ENCODE data around the gene TIPARP.

TIPARP gene

GRCh38 chr3:156741935-156742334 lies 67.5 kb downstream of the TIPARP start:
- Mint-ChIP-seq H3K27me3 (no peaks in the 10 kb centered on the region), H3K4me3 (no peak overlapping the region), H3K36me3 (peaks cover 4 to 13% of the 10 kb centered on the region in 2 donors), H3K9me3 (peaks cover 4 to 6% of the 10 kb centered on the region in 2 donors), H3K4me1 (no peaks in the 10 kb centered on the region), H3K27ac (no peak overlapping the region)
- DNase-seq (no peak), ATAC-seq (replicated peaks) (no peak)

GRCh38 chr3:156742401-156742800 lies 68.0 kb downstream of the TIPARP start:
- H3K27me3 Mint-ChIP-seq: no peaks in the 10 kb centered on the region
- H3K4me1 Mint-ChIP-seq: no peaks in the 10 kb centered on the region
- H3K27ac Mint-ChIP-seq: no peak overlapping the region
- no peak for DNase-seq
- peaks cover 7 to 18% of the 10 kb centered on the region in 2 donors for H3K36me3 Mint-ChIP-seq
- ATAC-seq (replicated peaks): no peak
- peaks cover 6 to 8% of the 10 kb centered on the region in 2 donors for H3K9me3 Mint-ChIP-seq
- no peak overlapping the region for H3K4me3 Mint-ChIP-seq

- H3K4me3 Mint-ChIP-seq: no peak overlapping the region
- no peaks in the 10 kb centered on the region for H3K27me3 Mint-ChIP-seq
- no peak overlapping the region for H3K27ac Mint-ChIP-seq
- H3K4me1 Mint-ChIP-seq: no peaks in the 10 kb centered on the region
- peaks cover 11 to 18% of the 10 kb centered on the region in 2 donors for H3K36me3 Mint-ChIP-seq
- H3K9me3 Mint-ChIP-seq: peaks cover 8% of the 10 kb centered on the region in 2 donors
- no peak for DNase-seq
- ATAC-seq (replicated peaks): no peak
Observed at GRCh38 chr3:156743859-156744258, 69.5 kb downstream of the TIPARP start.

- DNase-seq: no peak
- H3K27ac Mint-ChIP-seq: no peak overlapping the region
- H3K4me1 Mint-ChIP-seq: no peaks in the 10 kb centered on the region
- no peaks in the 10 kb centered on the region for H3K27me3 Mint-ChIP-seq
- no peak for ATAC-seq (replicated peaks)
- peaks cover 8% of the 10 kb centered on the region in 2 donors for H3K9me3 Mint-ChIP-seq
- peaks cover 11 to 18% of the 10 kb centered on the region in 2 donors for H3K36me3 Mint-ChIP-seq
- H3K4me3 Mint-ChIP-seq: no peak overlapping the region
Observed at GRCh38 chr3:156744631-156745030, 70.2 kb downstream of the TIPARP start.

- peaks cover 8% of the 10 kb centered on the region in 2 donors for H3K9me3 Mint-ChIP-seq
- no peak overlapping the region for H3K4me3 Mint-ChIP-seq
- no peak for ATAC-seq (replicated peaks)
- no peaks in the 10 kb centered on the region for H3K4me1 Mint-ChIP-seq
- DNase-seq: no peak
- no peak overlapping the region for H3K27ac Mint-ChIP-seq
- H3K27me3 Mint-ChIP-seq: peaks cover 0 to 5% of the 10 kb centered on the region in 2 donors
- peaks cover 13 to 23% of the 10 kb centered on the region in 2 donors for H3K36me3 Mint-ChIP-seq
Observed at GRCh38 chr3:156745766-156746165, 71.4 kb downstream of the TIPARP start.

GRCh38 chr3:156747046-156747445 lies 72.7 kb downstream of the TIPARP start:
- Mint-ChIP-seq H3K27ac (no peak overlapping the region), H3K4me1 (peaks cover 1 to 9% of the 10 kb centered on the region in 2 donors)

GRCh38 chr3:156749244-156749643 lies 74.9 kb downstream of the TIPARP start:
- Mint-ChIP-seq H3K9me3 (peaks cover 8% of the 10 kb centered on the region in 2 donors), H3K27me3 (peaks cover 5 to 22% of the 10 kb centered on the region in 2 donors), H3K27ac (no peak overlapping the region), H3K4me3 (no peak overlapping the region), H3K36me3 (peaks cover 13% of the 10 kb centered on the region in 2 donors), H3K4me1 (peaks cover 1 to 10% of the 10 kb centered on the region in 2 donors)
- DNase-seq (no peak), ATAC-seq (replicated peaks) (no peak)

More at GRCh38 chr3:156747046-156747445, 72.7 kb downstream of the TIPARP start:
- H3K4me3 Mint-ChIP-seq: no peak overlapping the region
- peaks cover 5 to 10% of the 10 kb centered on the region in 2 donors for H3K27me3 Mint-ChIP-seq
- no peak for ATAC-seq (replicated peaks)
- no peak for DNase-seq
- H3K9me3 Mint-ChIP-seq: peaks cover 8% of the 10 kb centered on the region in 2 donors
- peaks cover 13 to 17% of the 10 kb centered on the region in 2 donors for H3K36me3 Mint-ChIP-seq

- Mint-ChIP-seq H3K36me3 (peaks cover 13% of the 10 kb centered on the region in 2 donors), H3K4me1 (peaks cover 1 to 10% of the 10 kb centered on the region in 2 donors), H3K4me3 (no peak overlapping the region), H3K9me3 (peaks cover 8% of the 10 kb centered on the region in 2 donors), H3K27ac (no peak overlapping the region), H3K27me3 (peaks cover 5 to 28% of the 10 kb centered on the region in 2 donors)
- no peak for DNase-seq
- ATAC-seq (replicated peaks): no peak
Observed at GRCh38 chr3:156750191-156750873, 75.9 kb downstream of the TIPARP start.

- DNase-seq (no peak), ATAC-seq (replicated peaks) (no peak)
- Mint-ChIP-seq H3K4me1 (peaks cover 1 to 10% of the 10 kb centered on the region in 2 donors), H3K36me3 (peaks cover 13% of the 10 kb centered on the region in 2 donors), H3K27ac (no peak overlapping the region), H3K9me3 (peaks cover 8% of the 10 kb centered on the region in 2 donors), H3K4me3 (no peak overlapping the region), H3K27me3 (peaks cover 5 to 28% of the 10 kb centered on the region in 2 donors)
Observed at GRCh38 chr3:156750874-156751245, 76.5 kb downstream of the TIPARP start.

- Mint-ChIP-seq H3K4me3 (peak overlapping the region in 1 of 2 donors; percentile 11), H3K4me1 (peaks cover 1 to 10% of the 10 kb centered on the region in 2 donors), H3K27ac (no peak overlapping the region), H3K27me3 (peaks cover 5 to 28% of the 10 kb centered on the region in 2 donors), H3K36me3 (peaks cover 11 to 13% of the 10 kb centered on the region in 2 donors), H3K9me3 (peaks cover 7 to 8% of the 10 kb centered on the region in 2 donors)
- ATAC-seq (replicated peaks) (no peak), DNase-seq (no peak)
Observed at GRCh38 chr3:156751461-156752025, 77.2 kb downstream of the TIPARP start.
